Measurements from ENCODE around the gene PLK3. TPM values are rescaled to one million over a fixed set of nuclear protein-coding genes. Genes with fewer than 3 reads are reported as not detected.

The PLK3 gene
- total and polyA plus RNA-seq, 2 donors (not counting 3 experiments of a cell fraction or from before 2014, with no cell fraction given) = 55.0 to 66.7 TPM

GRCh38 chr1:44786138-44786840, 13.9 kb upstream of the PLK3 start:
- no peaks in the 10 kb centered on the region for H3K9me3 ChIP-seq (replicated peaks; ENCODE audit: control insufficient read depth, insufficient read depth, low read length)
- DNase-seq (ENCODE audit: low read depth, low spot score) (peak; percentile 69), FAIRE-seq (peak; percentile 85)
- ChIA-PET CTCF (interaction anchor here (0.7 to 1.9 kb wide), 7 partner anchors 11 to 224 kb away, joined by 3 to 8 read pairs (median 5); partner anchors contain the start of genes BTBD19, DYNLT4, RNU5D-1 and RPS8), POLR2A (no interaction called here)
- H3K79me2 ChIP-seq (ENCODE audit: control insufficient read depth, insufficient read depth, low read length) = no peaks in the 10 kb centered on the region
- H3K9ac ChIP-seq (replicated peaks; ENCODE audit: extremely low read depth, insufficient read depth, low read length) = peak overlapping the region; percentile 19
- H3K27ac ChIP-seq (ENCODE audit: insufficient read depth, low read depth, low read length) = no peak overlapping the region
- peak overlapping the region in 2 of 3 experiments; percentile 12 to 17 for H3K4me3 ChIP-seq (replicated peaks in 1 of 3; ENCODE audit: insufficient read depth in 1 of 3, low read depth in 1 of 3, low read length in 3 of 3)
- peaks cover 10% of the 10 kb centered on the region for H3K4me1 ChIP-seq (ENCODE audit: control insufficient read depth, extremely low read depth, insufficient read depth, low read length)
- dilution Hi-C loops (cut with MboI; ENCODE audit: extremely low pct_ligation_motif_present, low sequenced_read_pairs) = no loop called here
- H3K9me1 ChIP-seq (replicated peaks; ENCODE audit: control insufficient read depth, extremely low read depth, insufficient read depth, low read length) = no peaks in the 10 kb centered on the region
- TF ChIP-seq MYC (IDR thresholded peaks at IDR 0.05; ENCODE audit: low read depth, low read length) (no peak), POLR2A (IDR thresholded peaks at IDR 0.05; ENCODE audit: low read depth, low read length) (no peak), FOS (IDR thresholded peaks at IDR 0.05; ENCODE audit: borderline replicate concordance, insufficient read depth, low read length) (no peak), JUN (IDR thresholded peaks at IDR 0.05; ENCODE audit: borderline replicate concordance, insufficient read depth, insufficient read length, low read depth) (no peak), GATA2 (IDR thresholded peaks at IDR 0.05; ENCODE audit: insufficient read depth, insufficient read length, low read depth, low read length) (no peak), POLR2AphosphoS5 (IDR thresholded peaks at IDR 0.05; ENCODE audit: insufficient read depth, low read depth, low read length) (peak; percentile 8), MAX (IDR thresholded peaks at IDR 0.05; ENCODE audit: insufficient read depth, insufficient read length) (peak; percentile 73), CTCF (IDR thresholded peaks at IDR 0.05; ENCODE audit: extremely low read depth in 1 of 2, insufficient read depth in 1 of 2, low read depth in 1 of 2, low read length in 2 of 2) (peak; percentile 98 to 99), EZH2 (IDR thresholded peaks at IDR 0.05; ENCODE audit: borderline replicate concordance, low read depth, low read length, severe bottlenecking) (no peak)
- no peaks in the 10 kb centered on the region for H3K36me3 ChIP-seq (ENCODE audit: control insufficient read depth in 2 of 2, extremely low read depth in 1 of 2, insufficient read depth in 2 of 2, low read length in 2 of 2)
- H2AFZ ChIP-seq (ENCODE audit: low read depth, low read length) = peak overlapping the region; percentile 70
- intact Hi-C loops (cut with micrococcal nuclease) = loop anchor here (1.0 kb wide), 2 partner anchors 33 to 226 kb away; partner anchors contain the start of gene UROD
- peak overlapping the region; percentile 43 for H3K4me2 ChIP-seq (ENCODE audit: insufficient read depth, low read length)
- no peaks in the 10 kb centered on the region for H3K27me3 ChIP-seq (ENCODE audit: control insufficient read depth in 2 of 2, insufficient read depth in 2 of 2, low read length in 2 of 2)
- H4K20me1 ChIP-seq (replicated peaks; ENCODE audit: control insufficient read depth, extremely low read depth, insufficient read depth, low read length) = no peaks in the 10 kb centered on the region
- BruUV-seq (replicated peaks) = no TSS peak
